Caco-2 (cell line): ENCODE results near the gene ACAA1. TPM values are rescaled to one million over a fixed set of nuclear protein-coding genes. Genes with fewer than 3 reads are reported as not detected.

ENCODE experiments used
- BruUV-seq: library from RNA; stranded (reverse); fragments of 400-500 nt; replicated peaks from 2 replicates; lab custom pipeline; 2021; lab: Mats Ljungman, UMichigan
- CTCF ChIA-PET: fragments of 300-600 bp; sonication (Branson Sonifier 250); formaldehyde crosslinking; loops from one replicate; lab custom pipeline; 2022; ENCODE audit warnings: antibody characterized with exemption; lab: Charles Lee
- POLR2A ChIA-PET: fragments of 300-600 bp; sonication (Branson Sonifier 250); formaldehyde crosslinking; loops from one replicate; lab custom pipeline; 2022; ENCODE audit warnings: antibody characterized with exemption; lab: Charles Lee
- DNase-seq, 2 experiments: peaks; one replicate each; pipeline versions ENCODE4 v3.0.0 to v3.0.0-alpha.2; 2020 to 2022
- H3K27me3 ChIP-seq: replicated peaks from 2 replicates; pipeline ENCODE4 v1.6.0; 2011; ENCODE audit warnings: low read length; ENCODE audit not compliant: control insufficient read depth, insufficient read depth
- H3K36me3 ChIP-seq: 2 replicates; pipeline ENCODE4 v1.5.1; 2011; ENCODE audit warnings: low read length; ENCODE audit not compliant: control insufficient read depth, insufficient read depth
- H3K4me1 ChIP-seq: fragments of 250-450 bp; sonication (Bioruptor Pico); 2 replicates; pipeline ENCODE4 v1.5.1; 2020; ENCODE audit warnings: mild to moderate bottlenecking
- H3K4me3 ChIP-seq: 2 replicates; pipeline ENCODE4 v1.5.1; 2011; ENCODE audit warnings: low read depth, mild to moderate bottlenecking, control low read depth, low read length
- H3K9me3 ChIP-seq: fragments of 250-450 bp; sonication (Bioruptor Pico); 2 replicates; pipeline ENCODE4 v1.5.1; 2020; ENCODE audit warnings: mild to moderate bottlenecking, moderate library complexity
- H3K27ac Mint-ChIP-seq: one replicate; pipeline ENCODE4 v1.8.0; 2022; ENCODE audit warnings: mixed read lengths; ENCODE audit not compliant: unreplicated experiment
- H3K27me3 Mint-ChIP-seq: one replicate; pipeline ENCODE4 v1.8.0; 2022; ENCODE audit warnings: mixed read lengths; ENCODE audit not compliant: insufficient read depth, unreplicated experiment
- H3K36me3 Mint-ChIP-seq: one replicate; pipeline ENCODE4 v1.8.0; 2022; ENCODE audit warnings: mild to moderate bottlenecking, mixed read lengths; ENCODE audit not compliant: insufficient read depth, unreplicated experiment
- H3K4me1 Mint-ChIP-seq: one replicate; pipeline ENCODE4 v1.8.0; 2022; ENCODE audit warnings: low read depth, mixed read lengths; ENCODE audit not compliant: unreplicated experiment
- H3K4me3 Mint-ChIP-seq: one replicate; pipeline ENCODE4 v1.8.0; 2022; ENCODE audit warnings: mild to moderate bottlenecking, moderate library complexity, mixed read lengths; ENCODE audit not compliant: unreplicated experiment
- H3K9me3 Mint-ChIP-seq: one replicate; pipeline ENCODE4 v1.8.0; 2022; ENCODE audit warnings: mixed read lengths; ENCODE audit not compliant: unreplicated experiment
- intact Hi-C: fragments of 100-400 bp; cut with micrococcal nuclease; formaldehyde crosslinking; loops from one replicate; pipeline ENCODE4 v1.10.0; 2022; ENCODE audit not compliant: unreplicated experiment
- total RNA-seq: library from RNA; stranded (reverse); gene quantifications from 2 replicates; pipeline ENCODE4 v1.2.3, GENCODE V29; 2022
- TF ChIP-seq, protein P1 (sequence below), 2 experiments: fragments of 200-600 bp in 1 of 2; IDR thresholded peaks; 1 replicate in 1 of 2; 2 replicates in 1 of 2; pipeline versions ENCODE4 v1.5.1 to v1.8.0; 2011 to 2022; ENCODE audit warnings: antibody characterized with exemption in 1 of 2, control low read depth in 1 of 2, inconsistent platforms in 1 of 2, low read depth in 1 of 2, low read length in 1 of 2, mild to moderate bottlenecking in 1 of 2, moderate library complexity in 1 of 2; ENCODE audit not compliant: insufficient read depth in 1 of 2, severe bottlenecking in 1 of 2, unreplicated experiment in 1 of 2

ACAA1 gene
- total RNA-seq, 1 experiment from 2014 or later, result 139 TPM

DNA sequence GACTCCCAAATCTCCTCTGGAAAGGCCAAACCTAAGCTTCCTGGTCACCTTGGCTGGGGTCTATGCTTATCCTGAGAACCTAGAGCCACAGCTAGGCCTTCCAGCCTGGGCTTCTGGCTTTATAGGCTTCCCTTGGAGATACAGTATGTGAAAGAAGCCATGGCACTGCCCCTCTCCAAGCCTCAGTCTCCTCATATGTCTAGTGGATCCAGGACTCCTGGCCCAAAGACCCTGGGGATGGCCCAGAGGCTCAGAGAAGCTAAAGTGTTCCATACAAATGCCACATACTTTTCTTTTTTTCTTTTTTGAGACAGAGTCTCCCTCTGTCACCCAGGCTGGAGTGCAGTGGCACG lies 8.6 kb downstream of the ACAA1 start:
- no peak overlapping the region for H3K4me3 Mint-ChIP-seq
- TF ChIP-seq, protein P1, sequence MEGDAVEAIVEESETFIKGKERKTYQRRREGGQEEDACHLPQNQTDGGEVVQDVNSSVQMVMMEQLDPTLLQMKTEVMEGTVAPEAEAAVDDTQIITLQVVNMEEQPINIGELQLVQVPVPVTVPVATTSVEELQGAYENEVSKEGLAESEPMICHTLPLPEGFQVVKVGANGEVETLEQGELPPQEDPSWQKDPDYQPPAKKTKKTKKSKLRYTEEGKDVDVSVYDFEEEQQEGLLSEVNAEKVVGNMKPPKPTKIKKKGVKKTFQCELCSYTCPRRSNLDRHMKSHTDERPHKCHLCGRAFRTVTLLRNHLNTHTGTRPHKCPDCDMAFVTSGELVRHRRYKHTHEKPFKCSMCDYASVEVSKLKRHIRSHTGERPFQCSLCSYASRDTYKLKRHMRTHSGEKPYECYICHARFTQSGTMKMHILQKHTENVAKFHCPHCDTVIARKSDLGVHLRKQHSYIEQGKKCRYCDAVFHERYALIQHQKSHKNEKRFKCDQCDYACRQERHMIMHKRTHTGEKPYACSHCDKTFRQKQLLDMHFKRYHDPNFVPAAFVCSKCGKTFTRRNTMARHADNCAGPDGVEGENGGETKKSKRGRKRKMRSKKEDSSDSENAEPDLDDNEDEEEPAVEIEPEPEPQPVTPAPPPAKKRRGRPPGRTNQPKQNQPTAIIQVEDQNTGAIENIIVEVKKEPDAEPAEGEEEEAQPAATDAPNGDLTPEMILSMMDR (IDR thresholded peaks at IDR 0.05; ENCODE audit: insufficient read depth in 1 of 2, low read depth in 1 of 2, low read length in 1 of 2, severe bottlenecking in 1 of 2, unreplicated experiment in 1 of 2), result no peak
- H3K4me1 ChIP-seq, result peaks cover 75% of the 10 kb centered on the region
- no peaks in the 10 kb centered on the region for H3K9me3 ChIP-seq
- no peaks in the 10 kb centered on the region for H3K9me3 Mint-ChIP-seq
- peaks cover 96% of the 10 kb centered on the region for H3K36me3 Mint-ChIP-seq
- H3K4me1 Mint-ChIP-seq, result peaks cover 23% of the 10 kb centered on the region
- H3K27ac Mint-ChIP-seq, result no peak overlapping the region
- no peak for DNase-seq
- CTCF ChIA-PET, result no interaction called here
- POLR2A ChIA-PET, result no interaction called here
- no peaks in the 10 kb centered on the region for H3K27me3 ChIP-seq
- peaks cover 28% of the 10 kb centered on the region for H3K36me3 ChIP-seq
- intact Hi-C loops, result no loop called here
- H3K27me3 Mint-ChIP-seq, result no peaks in the 10 kb centered on the region
- H3K4me3 ChIP-seq, result no peak overlapping the region
- BruUV-seq, result no TSS peak

DNA sequence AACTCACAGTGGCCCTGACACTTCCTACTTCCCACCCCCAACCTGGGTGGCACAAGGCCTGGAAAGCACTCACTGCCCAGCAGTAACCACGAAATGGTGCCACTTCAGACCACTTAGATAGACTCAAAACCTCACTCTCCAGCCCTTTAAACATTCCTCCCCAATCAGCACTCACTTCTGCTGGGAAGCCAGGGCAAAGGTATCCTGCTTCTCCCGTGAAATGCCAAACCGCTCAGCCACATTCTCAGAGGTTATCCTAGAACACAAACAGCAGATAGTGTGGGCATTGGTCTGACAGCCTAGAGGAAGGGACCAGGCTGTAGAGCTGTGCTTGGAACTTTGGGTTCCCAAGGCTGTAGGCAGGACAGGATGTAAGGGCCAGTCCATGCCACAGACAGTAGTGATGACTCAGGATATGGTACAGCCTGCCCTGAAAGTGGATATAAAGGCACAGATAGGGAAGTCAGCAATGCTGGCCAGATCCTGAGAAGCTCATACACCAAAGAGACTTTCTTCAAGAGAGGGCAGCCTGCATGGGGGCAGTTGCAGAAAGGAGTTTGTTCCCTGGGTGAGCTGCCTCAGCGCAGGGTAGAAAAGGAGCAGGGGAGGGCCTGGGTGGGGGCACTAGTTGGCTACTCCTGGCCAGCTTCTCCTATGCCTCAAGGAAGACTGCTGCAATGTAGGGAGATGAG lies 9.2 kb downstream of the ACAA1 start:
- no peak for DNase-seq
- Mint-ChIP-seq H3K4me1 (peaks cover 18% of the 10 kb centered on the region), H3K27me3 (no peaks in the 10 kb centered on the region), H3K9me3 (no peaks in the 10 kb centered on the region), H3K36me3 (peaks cover 96% of the 10 kb centered on the region), H3K4me3 (no peak overlapping the region), H3K27ac (no peak overlapping the region)
- H3K4me1 ChIP-seq, result peaks cover 70% of the 10 kb centered on the region
- H3K4me3 ChIP-seq, result no peak overlapping the region
- ChIA-PET POLR2A (no interaction called here), CTCF (no interaction called here)
- H3K36me3 ChIP-seq, result peaks cover 32% of the 10 kb centered on the region
- TF ChIP-seq, protein P1 (IDR thresholded peaks at IDR 0.05; ENCODE audit: insufficient read depth in 1 of 2, low read depth in 1 of 2, low read length in 1 of 2, severe bottlenecking in 1 of 2, unreplicated experiment in 1 of 2), result no peak
- H3K9me3 ChIP-seq, result no peaks in the 10 kb centered on the region
- no peaks in the 10 kb centered on the region for H3K27me3 ChIP-seq
- BruUV-seq, result no TSS peak
- intact Hi-C loops, result no loop called here

DNA sequence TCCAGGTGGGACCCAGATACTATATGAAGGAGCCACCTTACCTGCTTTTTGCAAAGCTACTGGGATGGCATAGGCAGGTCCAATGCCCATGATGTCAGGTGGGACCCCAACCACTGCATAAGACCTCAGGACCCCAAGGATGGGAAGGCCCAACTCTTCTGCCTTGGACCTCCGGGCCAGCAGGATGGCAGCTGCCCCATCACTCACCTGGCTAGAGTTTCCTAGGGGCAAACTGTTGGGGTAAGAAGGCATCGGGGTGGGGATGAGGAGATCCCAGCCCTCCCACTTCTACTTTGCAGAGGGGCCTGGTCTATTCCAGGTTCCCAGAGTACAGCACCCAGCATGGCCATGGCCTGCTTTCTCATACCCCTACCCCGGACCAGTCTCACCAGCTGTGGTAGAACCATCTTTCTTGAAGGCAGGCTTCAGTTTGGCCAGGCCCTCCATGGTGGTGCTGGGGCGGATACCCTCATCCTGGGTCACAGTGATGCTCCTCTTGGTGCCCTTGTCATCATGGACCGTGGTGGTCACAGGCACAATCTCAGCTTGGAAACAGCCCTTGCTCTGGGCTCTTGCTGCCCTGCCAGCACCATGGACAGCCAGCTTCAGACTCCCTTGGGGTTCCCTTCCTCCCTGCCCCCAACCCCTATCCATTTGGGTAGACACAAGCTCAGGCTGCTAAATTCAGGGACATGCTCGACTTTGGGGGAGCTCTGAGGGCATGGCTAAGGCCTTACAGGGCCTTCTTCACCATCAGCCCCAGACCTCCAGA lies 10.6 kb downstream of the ACAA1 start:
- no peak for DNase-seq
- Mint-ChIP-seq H3K9me3 (no peaks in the 10 kb centered on the region), H3K4me3 (no peak overlapping the region), H3K27me3 (no peaks in the 10 kb centered on the region), H3K36me3 (peaks cover 96% of the 10 kb centered on the region), H3K27ac (no peak overlapping the region), H3K4me1 (peaks cover 15% of the 10 kb centered on the region)
- no TSS peak for BruUV-seq
- H3K9me3 ChIP-seq, result no peaks in the 10 kb centered on the region
- peaks cover 31% of the 10 kb centered on the region for H3K36me3 ChIP-seq
- no peaks in the 10 kb centered on the region for H3K27me3 ChIP-seq
- intact Hi-C loops, result no loop called here
- ChIA-PET CTCF (no interaction called here), POLR2A (interaction anchor here (1.2 kb wide), 1 partner anchor 11 kb away, joined by 3 read pairs; the partner anchor contains the start of gene ACAA1)
- peaks cover 56% of the 10 kb centered on the region for H3K4me1 ChIP-seq
- no peak overlapping the region for H3K4me3 ChIP-seq
- TF ChIP-seq, protein P1 (IDR thresholded peaks at IDR 0.05; ENCODE audit: insufficient read depth in 1 of 2, low read depth in 1 of 2, low read length in 1 of 2, severe bottlenecking in 1 of 2, unreplicated experiment in 1 of 2), result no peak
